ENCODE data around the gene C15orf62.

C15orf62 gene

GRCh38 chr15:40755812-40756208 is 14.0 kb upstream of the C15orf62 start:
- DNase-seq (ENCODE audit: low read depth in 2 of 2) = no peak

- DNase-seq (ENCODE audit: low read depth in 2 of 2) = no peak
These were observed 12.8 kb upstream of the C15orf62 start for GRCh38 chr15:40756938-40757337.

GRCh38 chr15:40759961-40760360 is 9.8 kb upstream of the C15orf62 start:
- no peak for DNase-seq (ENCODE audit: low read depth in 2 of 2)

GRCh38 chr15:40762919-40763800 is 6.6 kb upstream of the C15orf62 start:
- no peak for DNase-seq (ENCODE audit: low read depth in 2 of 2)

- DNase-seq (ENCODE audit: low read depth in 2 of 2) = peak in 1 of 2 donors; percentile 42
These were observed 5.8 kb upstream of the C15orf62 start, which contains the start of gene GCHFR for GRCh38 chr15:40763801-40764628. Gene GCHFR (plus strand): TSS chr15:40764068. CDS start chr15:40764181, 113 bp downstream.

- no peak for DNase-seq (ENCODE audit: low read depth in 2 of 2)
These were observed 5.1 kb upstream of the C15orf62 start for GRCh38 chr15:40764629-40765103.

GRCh38 chr15:40766194-40766815 is 3.5 kb upstream of the C15orf62 start:
- DNase-seq (ENCODE audit: low read depth in 2 of 2) = no peak

GRCh38 chr15:40766906-40767837 is 2.6 kb upstream of the C15orf62 start:
- no peak for DNase-seq (ENCODE audit: low read depth in 2 of 2)

- DNase-seq (ENCODE audit: low read depth in 2 of 2) = no peak
These were observed 1.8 kb upstream of the C15orf62 start for GRCh38 chr15:40767838-40768500.

GRCh38 chr15:40768521-40769273 is 1.1 kb upstream of the C15orf62 start:
- no peak for DNase-seq (ENCODE audit: low read depth in 2 of 2)

GRCh38 chr15:40770147-40770721 is 454 bp downstream of the C15orf62 start:
- DNase-seq (ENCODE audit: low read depth in 2 of 2) = no peak

GRCh38 chr15:40771242-40771641 is 1.5 kb downstream of the C15orf62 start:
- DNase-seq (ENCODE audit: low read depth in 2 of 2) = no peak

- no peak for DNase-seq (ENCODE audit: low read depth in 2 of 2)
These were observed 2.2 kb downstream of the C15orf62 start for GRCh38 chr15:40772014-40772413.

GRCh38 chr15:40773496-40773895 is 3.7 kb downstream of the C15orf62 start:
- DNase-seq (ENCODE audit: low read depth in 2 of 2) = no peak

- DNase-seq (ENCODE audit: low read depth in 2 of 2) = no peak
These were observed 4.1 kb downstream of the C15orf62 start for GRCh38 chr15:40773902-40774301.

- DNase-seq (ENCODE audit: low read depth in 2 of 2) = no peak
These were observed 5.2 kb downstream of the C15orf62 start for GRCh38 chr15:40775007-40775406.

GRCh38 chr15:40775740-40776536 is 6.2 kb downstream of the C15orf62 start:
- no peak for DNase-seq (ENCODE audit: low read depth in 2 of 2)

GRCh38 chr15:40776537-40777141 is 6.9 kb downstream of the C15orf62 start:
- peak in 1 of 2 donors; percentile 31 for DNase-seq (ENCODE audit: low read depth in 2 of 2)
